PC-3 (cell line): ENCODE data around the gene PRKCG.

Source experiments
- CTCF ChIP-seq: fragments of 300-600 bp; sonication (generic); conservative IDR thresholded peaks from 2 replicates; pipeline ENCODE4 v1.5.1; 2017; ENCODE audit warnings: antibody characterized with exemption, low read depth, mild to moderate bottlenecking, low read length
- EZH2phosphoT487 ChIP-seq: fragments of 300-600 bp; sonication (generic); IDR thresholded peaks from 2 replicates; pipeline ENCODE4 v1.6.1; 2018; ENCODE audit warnings: mild to moderate bottlenecking, antibody characterized with exemption, low read length, borderline replicate concordance

DNA sequence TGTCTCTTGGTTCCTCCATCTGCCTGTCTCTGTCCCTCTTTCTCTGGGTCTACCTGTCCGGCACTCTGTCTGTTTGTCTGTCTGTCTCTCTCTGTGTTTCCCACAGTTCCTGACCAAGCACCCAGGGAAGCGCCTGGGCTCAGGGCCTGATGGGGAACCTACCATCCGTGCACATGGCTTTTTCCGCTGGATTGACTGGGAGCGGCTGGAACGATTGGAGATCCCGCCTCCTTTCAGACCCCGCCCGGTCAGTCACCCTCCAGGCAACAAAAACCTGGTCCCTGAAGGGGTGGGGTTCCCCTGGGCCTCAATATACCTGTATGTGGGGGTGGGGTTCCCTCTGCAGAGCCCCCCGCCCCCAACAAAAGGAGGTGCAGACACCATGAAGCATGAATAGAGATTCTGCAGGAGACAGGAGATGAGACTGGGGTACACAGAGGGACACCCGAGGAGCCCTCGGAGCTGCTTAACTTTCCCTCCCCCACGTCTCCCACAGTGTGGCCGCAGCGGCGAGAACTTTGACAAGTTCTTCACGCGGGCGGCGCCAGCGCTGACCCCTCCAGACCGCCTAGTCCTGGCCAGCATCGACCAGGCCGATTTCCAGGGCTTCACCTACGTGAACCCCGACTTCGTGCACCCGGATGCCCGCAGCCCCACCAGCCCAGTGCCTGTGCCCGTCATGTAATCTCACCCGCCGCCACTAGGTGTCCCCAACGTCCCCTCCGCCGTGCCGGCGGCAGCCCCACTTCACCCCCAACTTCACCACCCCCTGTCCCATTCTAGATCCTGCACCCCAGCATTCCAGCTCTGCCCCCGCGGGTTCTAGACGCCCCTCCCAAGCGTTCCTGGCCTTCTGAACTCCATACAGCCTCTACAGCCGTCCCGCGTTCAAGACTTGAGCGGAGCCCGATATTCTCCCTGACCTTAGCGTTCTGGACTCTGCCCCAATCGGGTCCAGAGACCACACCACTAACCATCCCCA lies 24.5 kb downstream of the PRKCG start:
- TF ChIP-seq CTCF: peak; percentile 96
- TF ChIP-seq EZH2phosphoT487: no peak
